Vagina (tissue), 2 donors: Measurements from ENCODE around the gene MIOX. TPM values are rescaled to one million over a fixed set of nuclear protein-coding genes. Genes with fewer than 3 reads are reported as not detected.
A peak's percentile ranks its signal among the peaks of the same experiment; 100 is the strongest.

Experiments used
- DNase-seq, 2 donors: peaks; one replicate each; pipeline ENCODE4 v3.0.0-alpha.2; 2017; ENCODE audit errors: extremely low spot score in 2 of 2
- H3K27ac ChIP-seq: fragments of 200-600 bp; sonication (generic); one replicate; pipeline ENCODE4 v1.5.1; 2019
- H3K27me3 ChIP-seq: fragments of 200-600 bp; sonication (generic); one replicate; pipeline ENCODE4 v1.5.1; 2019
- H3K36me3 ChIP-seq, 2 donors: fragments of 200-600 bp; sonication (generic); one replicate each; pipeline ENCODE4 v1.5.1; 2017 to 2019
- H3K4me1 ChIP-seq: fragments of 200-600 bp; sonication (generic); one replicate; pipeline ENCODE4 v1.5.1; 2019
- H3K4me3 ChIP-seq, 2 donors: fragments of 200-600 bp; sonication (generic); 1 replicate in 1 of 2; 2 replicates in 1 of 2; pipeline ENCODE4 v1.5.1; 2016 to 2019
- H3K9me3 ChIP-seq: fragments of 200-600 bp; sonication (generic); one replicate; pipeline ENCODE4 v1.5.1; 2019
- POLR2A ChIP-seq, 2 donors: fragments of 450-650 bp; IDR thresholded peaks; one replicate each; pipeline ENCODE4 v1.6.1; 2017; ENCODE audit warnings: antibody characterized with exemption in 2 of 2, mild to moderate bottlenecking in 2 of 2, moderate library complexity in 2 of 2
- POLR2AphosphoS5 ChIP-seq, 2 donors: sonication (generic); formaldehyde crosslinking; IDR thresholded peaks; one replicate each; pipeline ENCODE4 v1.9.0; 2017; ENCODE audit warnings: antibody characterized with exemption in 2 of 2, mild to moderate bottlenecking in 2 of 2, low read depth in 1 of 2; ENCODE audit not compliant: insufficient read depth in 1 of 2
- intact Hi-C: fragments of 100-400 bp; cut with DNase I; formaldehyde crosslinking; loops from one replicate; pipeline ENCODE4 v1.15.1; 2023
- total RNA-seq: library from RNA; depleted of rRNA; stranded (reverse); fragments of >200 nt; gene quantifications from one replicate; pipeline ENCODE4 v1.2.3, GENCODE V29; 2016
- TF ChIP-seq, protein P1 (sequence below), 3 experiments: fragments of 450-650 bp in 2 of 3; fragments of 200-600 bp in 1 of 3; sonication (generic) in 1 of 3; IDR thresholded peaks; one replicate each; pipeline ENCODE4 v1.5.1; 2017 to 2019; ENCODE audit warnings: antibody characterized with exemption in 3 of 3, mild to moderate bottlenecking in 2 of 3, moderate library complexity in 2 of 3

The MIOX gene
- total RNA-seq, 1 donor from 2014 or later = not detected

DNA sequence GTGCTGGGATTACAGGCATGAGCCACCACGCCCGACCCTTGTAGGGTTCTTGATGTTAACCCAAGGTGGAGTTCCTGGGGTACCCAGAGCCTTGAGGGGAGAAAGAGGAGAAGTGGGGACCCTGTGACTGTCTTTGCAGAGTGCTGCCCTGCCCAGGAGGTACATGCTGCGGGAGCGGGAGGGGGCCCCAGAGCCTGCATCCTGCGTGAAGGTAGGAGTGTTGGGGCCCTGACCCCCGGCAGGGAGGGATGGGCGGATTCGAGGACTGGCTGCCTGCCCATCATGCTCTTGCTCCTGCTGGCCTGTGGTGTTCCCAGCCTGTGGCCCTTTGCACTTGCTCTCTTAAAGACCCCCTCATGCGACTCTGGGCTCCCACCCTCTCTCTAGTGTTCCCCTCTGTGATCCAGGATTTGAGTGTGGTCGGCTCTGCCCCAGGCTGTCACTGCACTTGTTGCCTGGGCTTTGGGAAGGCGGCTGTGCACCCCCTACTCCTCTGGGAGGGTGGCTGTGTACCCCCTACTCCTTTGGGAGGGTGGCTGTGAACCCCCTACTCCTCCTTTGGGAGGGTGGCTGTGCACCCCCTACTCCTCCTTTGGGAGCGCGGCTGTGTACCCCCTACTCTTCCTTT is 34.3 kb downstream of the MIOX start:
- no peak for TF ChIP-seq POLR2AphosphoS5 (IDR thresholded peaks at IDR 0.05; ENCODE audit: insufficient read depth in 1 of 2, low read depth in 1 of 2)
- TF ChIP-seq POLR2A (IDR thresholded peaks at IDR 0.05) = no peak
- TF ChIP-seq, protein P1, sequence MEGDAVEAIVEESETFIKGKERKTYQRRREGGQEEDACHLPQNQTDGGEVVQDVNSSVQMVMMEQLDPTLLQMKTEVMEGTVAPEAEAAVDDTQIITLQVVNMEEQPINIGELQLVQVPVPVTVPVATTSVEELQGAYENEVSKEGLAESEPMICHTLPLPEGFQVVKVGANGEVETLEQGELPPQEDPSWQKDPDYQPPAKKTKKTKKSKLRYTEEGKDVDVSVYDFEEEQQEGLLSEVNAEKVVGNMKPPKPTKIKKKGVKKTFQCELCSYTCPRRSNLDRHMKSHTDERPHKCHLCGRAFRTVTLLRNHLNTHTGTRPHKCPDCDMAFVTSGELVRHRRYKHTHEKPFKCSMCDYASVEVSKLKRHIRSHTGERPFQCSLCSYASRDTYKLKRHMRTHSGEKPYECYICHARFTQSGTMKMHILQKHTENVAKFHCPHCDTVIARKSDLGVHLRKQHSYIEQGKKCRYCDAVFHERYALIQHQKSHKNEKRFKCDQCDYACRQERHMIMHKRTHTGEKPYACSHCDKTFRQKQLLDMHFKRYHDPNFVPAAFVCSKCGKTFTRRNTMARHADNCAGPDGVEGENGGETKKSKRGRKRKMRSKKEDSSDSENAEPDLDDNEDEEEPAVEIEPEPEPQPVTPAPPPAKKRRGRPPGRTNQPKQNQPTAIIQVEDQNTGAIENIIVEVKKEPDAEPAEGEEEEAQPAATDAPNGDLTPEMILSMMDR (IDR thresholded peaks at IDR 0.05) = no peak
- intact Hi-C loops = loop anchor here (10.0 kb wide), 1 partner anchor 256 kb away; the partner anchor contains the start of gene MAPK12
- H3K4me3 ChIP-seq = no peak overlapping the region
- peak in 1 of 2 donors; percentile 93 for DNase-seq
- no peak overlapping the region for H3K27ac ChIP-seq
- no peaks in the 10 kb centered on the region for H3K9me3 ChIP-seq
- peaks cover 19% of the 10 kb centered on the region for H3K4me1 ChIP-seq
- no peaks in the 10 kb centered on the region for H3K27me3 ChIP-seq
- peaks cover 0 to 71% of the 10 kb centered on the region in 2 donors for H3K36me3 ChIP-seq

DNA sequence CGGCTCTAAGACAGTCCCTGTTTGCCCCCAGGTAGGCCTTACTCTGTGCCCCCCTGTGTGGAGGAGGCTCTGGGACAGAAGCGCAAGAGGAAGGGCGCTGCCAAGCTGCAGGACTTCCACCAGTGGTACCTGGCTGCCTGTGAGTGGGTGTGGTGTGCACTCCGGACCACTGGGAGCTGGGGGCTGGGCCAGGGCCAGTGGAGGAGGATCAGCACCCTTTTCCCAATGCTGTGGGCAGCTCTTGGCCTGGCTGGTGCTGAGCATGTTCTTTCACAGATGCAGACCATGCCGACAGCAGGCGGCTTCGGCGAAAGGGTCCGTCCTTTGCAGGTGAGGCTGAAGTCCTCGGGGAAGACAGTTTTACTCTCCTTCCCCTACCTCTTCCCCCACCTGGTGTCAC is 35.1 kb downstream of the MIOX start:
- no peak overlapping the region for H3K4me3 ChIP-seq
- no peaks in the 10 kb centered on the region for H3K27me3 ChIP-seq
- no peak overlapping the region for H3K27ac ChIP-seq
- H3K36me3 ChIP-seq = peaks cover 0 to 69% of the 10 kb centered on the region in 2 donors
- no peak for TF ChIP-seq POLR2AphosphoS5 (IDR thresholded peaks at IDR 0.05; ENCODE audit: insufficient read depth in 1 of 2, low read depth in 1 of 2)
- TF ChIP-seq, protein P1 (IDR thresholded peaks at IDR 0.05) = no peak
- TF ChIP-seq POLR2A (IDR thresholded peaks at IDR 0.05) = no peak
- H3K9me3 ChIP-seq = no peaks in the 10 kb centered on the region
- H3K4me1 ChIP-seq = peaks cover 24% of the 10 kb centered on the region
- peak in 1 of 2 donors; percentile 85 for DNase-seq
- intact Hi-C loops = loop anchor here (10.0 kb wide), 1 partner anchor 257 kb away; the partner anchor contains the start of gene MAPK12

DNA sequence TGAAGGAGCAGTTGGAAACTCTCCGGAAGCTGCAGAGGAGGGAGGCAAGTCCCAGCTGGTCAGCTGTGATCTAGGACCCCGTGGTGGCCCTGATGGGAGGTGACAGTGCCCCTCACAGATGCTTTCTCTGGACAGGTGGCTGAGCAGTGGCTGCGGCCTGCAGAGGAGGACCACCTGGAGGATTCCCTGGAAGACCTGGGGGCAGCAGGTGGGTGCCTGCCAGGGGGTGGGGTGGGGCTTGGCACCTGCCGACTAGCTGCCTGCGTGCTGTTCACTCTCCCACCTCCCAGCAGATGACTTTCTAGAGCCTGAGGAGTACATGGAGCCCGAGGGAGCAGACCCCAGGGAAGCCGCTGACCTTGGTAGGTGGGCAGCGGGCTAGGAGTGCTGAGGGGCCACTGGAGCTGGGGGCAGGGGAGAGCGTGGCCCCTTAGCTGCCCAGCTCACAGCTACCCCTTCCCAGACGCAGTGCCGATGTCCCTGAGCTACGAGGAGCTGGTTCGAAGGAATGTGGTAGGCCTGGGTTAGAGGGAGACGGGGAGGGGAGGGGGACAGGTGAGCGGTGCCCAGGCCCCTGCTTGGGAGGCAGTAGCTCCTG is 35.6 kb downstream of the MIOX start:
- H3K9me3 ChIP-seq = no peaks in the 10 kb centered on the region
- TF ChIP-seq, protein P1 (IDR thresholded peaks at IDR 0.05) = no peak
- TF ChIP-seq POLR2A (IDR thresholded peaks at IDR 0.05) (no peak), POLR2AphosphoS5 (IDR thresholded peaks at IDR 0.05; ENCODE audit: insufficient read depth in 1 of 2, low read depth in 1 of 2) (no peak)
- H3K27ac ChIP-seq = no peak overlapping the region
- H3K36me3 ChIP-seq = peaks cover 0 to 64% of the 10 kb centered on the region in 2 donors
- DNase-seq = peak in 1 of 2 donors; percentile 85
- H3K4me3 ChIP-seq = no peak overlapping the region
- H3K4me1 ChIP-seq = peaks cover 29% of the 10 kb centered on the region
- H3K27me3 ChIP-seq = no peaks in the 10 kb centered on the region
- intact Hi-C loops = loop anchor here (10.0 kb wide), 1 partner anchor 258 kb away; the partner anchor contains the start of gene MAPK12

DNA sequence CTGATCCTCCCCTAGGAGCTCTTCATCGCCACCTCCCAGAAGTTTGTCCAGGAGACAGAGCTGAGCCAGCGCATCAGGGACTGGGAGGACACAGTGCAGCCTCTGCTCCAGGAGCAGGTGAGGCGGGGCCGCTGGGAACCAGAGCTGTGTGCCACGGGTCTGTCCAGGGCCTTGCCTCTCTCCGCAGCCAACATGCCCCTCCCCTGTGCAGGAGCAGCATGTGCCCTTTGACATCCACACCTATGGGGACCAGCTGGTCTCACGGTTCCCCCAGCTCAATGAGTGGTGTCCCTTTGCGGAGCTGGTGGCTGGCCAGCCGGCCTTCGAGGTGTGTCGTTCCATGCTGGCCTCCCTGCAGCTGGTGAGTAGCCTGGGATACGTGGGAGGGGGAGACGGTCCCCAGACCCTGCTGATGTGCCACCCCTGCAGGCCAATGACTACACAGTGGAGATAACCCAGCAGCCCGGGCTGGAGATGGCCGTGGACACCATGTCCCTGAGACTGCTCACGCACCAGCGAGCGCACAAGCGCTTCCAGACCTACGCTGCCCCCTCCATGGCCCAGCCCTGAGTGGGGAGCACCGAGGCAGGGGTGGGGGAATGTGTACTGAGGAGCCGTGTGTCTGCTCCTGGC is 36.3 kb downstream of the MIOX start:
- peaks cover 31% of the 10 kb centered on the region for H3K4me1 ChIP-seq
- intact Hi-C loops = loop anchor here (10.0 kb wide), 1 partner anchor 258 kb away; the partner anchor contains the start of gene MAPK12
- peaks cover 0 to 58% of the 10 kb centered on the region in 2 donors for H3K36me3 ChIP-seq
- H3K27me3 ChIP-seq = no peaks in the 10 kb centered on the region
- H3K4me3 ChIP-seq = no peak overlapping the region
- no peak for TF ChIP-seq POLR2AphosphoS5 (IDR thresholded peaks at IDR 0.05; ENCODE audit: insufficient read depth in 1 of 2, low read depth in 1 of 2)
- no peak for TF ChIP-seq POLR2A (IDR thresholded peaks at IDR 0.05)
- TF ChIP-seq, protein P1 (IDR thresholded peaks at IDR 0.05) = no peak
- no peak overlapping the region for H3K27ac ChIP-seq
- DNase-seq = no peak
- no peaks in the 10 kb centered on the region for H3K9me3 ChIP-seq
